SU-DHL-6 (cell line): ENCODE data around the gene CD180.

Source experiments
- H2AFZ ChIP-seq: fragments of 200-600 bp; sonication (generic); 2 replicates; pipeline ENCODE4 v1.6.1; 2014; ENCODE audit warnings: low read depth, mild to moderate bottlenecking, moderate library complexity, mixed read lengths, antibody characterized with exemption, low read length; ENCODE audit not compliant: severe bottlenecking
- H3F3A ChIP-seq: fragments of 200-600 bp; shearing (Covaris generic); 2 replicates; pipeline ENCODE4 v1.6.0; 2016; ENCODE audit warnings: antibody characterized with exemption, mild to moderate bottlenecking; ENCODE audit not compliant: insufficient read depth
- H3K27ac ChIP-seq: fragments of 200-600 bp; sonication (generic); 2 replicates; pipeline ENCODE4 v1.5.1; 2016; ENCODE audit warnings: low read depth, mild to moderate bottlenecking, low read length, moderate library complexity, mixed read lengths
- H3K27me3 ChIP-seq: fragments of 200-600 bp; sonication (generic), shearing (Covaris generic); 2 replicates; pipeline ENCODE4 v1.6.0; 2014; ENCODE audit warnings: mild to moderate bottlenecking, low read length
- H3K36me3 ChIP-seq: fragments of 200-600 bp; sonication (generic); 2 replicates; pipeline ENCODE4 v1.6.1; 2014; ENCODE audit warnings: mild to moderate bottlenecking, low read length, mixed read lengths
- H3K4me2 ChIP-seq: fragments of 300-600, 200-600 bp; shearing (Covaris generic), sonication (generic); 2 replicates; pipeline ENCODE4 v1.6.0; 2014; ENCODE audit warnings: low read length, low read depth, mild to moderate bottlenecking; ENCODE audit not compliant: poor library complexity, severe bottlenecking
- H3K4me3 ChIP-seq: fragments of 200-600 bp; sonication (generic); 2 replicates; pipeline ENCODE4 v1.5.1; 2014; ENCODE audit warnings: antibody characterized with exemption, low read length, mild to moderate bottlenecking, mixed read lengths; ENCODE audit not compliant: insufficient read depth, poor library complexity, severe bottlenecking
- H3K79me2 ChIP-seq: fragments of 200-600 bp; sonication (generic); 2 replicates; pipeline ENCODE4 v1.6.1; 2014; ENCODE audit warnings: mild to moderate bottlenecking, low read length, moderate library complexity; ENCODE audit not compliant: insufficient read depth
- H3K9ac ChIP-seq: fragments of 200-600 bp; sonication (generic); 2 replicates; pipeline ENCODE4 v1.7.0; 2014; ENCODE audit warnings: mild to moderate bottlenecking, low read length
- H3K9me2 ChIP-seq: fragments of 200-600 bp; sonication (generic); replicated peaks from 2 replicates; pipeline ENCODE4 v1.6.1; 2014; ENCODE audit warnings: low read length; ENCODE audit not compliant: insufficient read depth
- H3K9me3 ChIP-seq: fragments of 200-600 bp; sonication (generic); 2 replicates; pipeline ENCODE4 v1.6.1; 2014; ENCODE audit warnings: low read length, mixed read lengths; ENCODE audit not compliant: insufficient read depth
- H4K20me1 ChIP-seq: fragments of 200-600 bp; sonication (generic); 2 replicates; pipeline ENCODE4 v1.6.1; 2014; ENCODE audit warnings: low read depth, mild to moderate bottlenecking, antibody characterized with exemption, low read length, moderate library complexity, mixed read lengths
- CTCF ChIP-seq: fragments of 200-600 bp; sonication (generic); IDR thresholded peaks from one replicate; pipeline ENCODE4 v1.5.1; 2017; ENCODE audit warnings: antibody characterized with exemption, mild to moderate bottlenecking, low read length, moderate library complexity; ENCODE audit not compliant: insufficient read depth, poor library complexity, severe bottlenecking
- EZH2phosphoT487 ChIP-seq: fragments of 200-600 bp; sonication (generic), shearing (Covaris generic); conservative IDR thresholded peaks from 2 replicates; pipeline ENCODE4 v1.6.1; 2018; ENCODE audit warnings: mild to moderate bottlenecking, antibody characterized with exemption, low read length, moderate library complexity, mixed read lengths

Gene CD180

GRCh38 chr5:67165526-67166459 lies 30.8 kb downstream of the CD180 start:
- Histone ChIP-seq H4K20me1 (no peaks in the 10 kb centered on the region), H3K27ac (peak overlapping the region; percentile 44; the same call in 1 of the 2 replicates), H3K36me3 (no peaks in the 10 kb centered on the region), H3K9me2 (no peaks in the 10 kb centered on the region), H3K9me3 (no peaks in the 10 kb centered on the region), H3K4me3 (peak overlapping the region; percentile 33), H2AFZ (peak overlapping the region; percentile 97), H3K27me3 (no peaks in the 10 kb centered on the region), H3K4me2 (peak overlapping the region; percentile 59), H3K9ac (peak overlapping the region; percentile 56), H3F3A (peaks cover 4% of the 10 kb centered on the region; the same call in 1 of the 2 replicates), H3K79me2 (no peaks in the 10 kb centered on the region)
- TF ChIP-seq EZH2phosphoT487 (no peak), CTCF (peak; percentile 67)

GRCh38 chr5:67164856-67165525 lies 31.6 kb downstream of the CD180 start:
- Histone ChIP-seq H3K4me2 (no peak overlapping the region), H4K20me1 (no peaks in the 10 kb centered on the region), H3F3A (peaks cover 4% of the 10 kb centered on the region; the same call in 1 of the 2 replicates), H3K9me3 (no peaks in the 10 kb centered on the region), H3K9ac (no peak overlapping the region), H3K9me2 (no peaks in the 10 kb centered on the region), H3K4me3 (no peak overlapping the region), H2AFZ (no peak overlapping the region), H3K79me2 (no peaks in the 10 kb centered on the region), H3K27me3 (no peaks in the 10 kb centered on the region), H3K27ac (no peak overlapping the region), H3K36me3 (no peaks in the 10 kb centered on the region)
- TF ChIP-seq CTCF (no peak), EZH2phosphoT487 (no peak)

GRCh38 chr5:67163863-67164595 lies 32.6 kb downstream of the CD180 start:
- TF ChIP-seq EZH2phosphoT487: no peak
- no peak for TF ChIP-seq CTCF
- no peaks in the 10 kb centered on the region for H3K79me2 ChIP-seq
- H3K27me3 ChIP-seq: no peaks in the 10 kb centered on the region
- H4K20me1 ChIP-seq: no peaks in the 10 kb centered on the region
- H3K27ac ChIP-seq: no peak overlapping the region
- no peak overlapping the region for H2AFZ ChIP-seq
- H3K36me3 ChIP-seq: no peaks in the 10 kb centered on the region
- no peaks in the 10 kb centered on the region for H3K9me3 ChIP-seq
- H3F3A ChIP-seq: peaks cover 4% of the 10 kb centered on the region; the same call in 1 of the 2 replicates
- H3K9ac ChIP-seq: no peak overlapping the region
- no peaks in the 10 kb centered on the region for H3K9me2 ChIP-seq
- H3K4me3 ChIP-seq: no peak overlapping the region
- H3K4me2 ChIP-seq: no peak overlapping the region
